T-cell (primary cell): ENCODE data around the gene GFM2. TPM values are rescaled to one million over a fixed set of nuclear protein-coding genes. Genes with fewer than 3 reads are reported as not detected.

Source experiments
- ATAC-seq, 4 experiments: fragments of 200-7000 bp in 3 of 4; fragments of 150-1000 bp in 1 of 4; cut with Tn5 transposase; replicated peaks in 1 of 4; 1 replicate in 3 of 4; 2 replicates in 1 of 4; pipeline ENCODE4 v1.10.0; 2021; ENCODE audit warnings: moderate library complexity in 3 of 4, mild to moderate bottlenecking in 2 of 4, moderate number of reproducible peaks in 1 of 4
- CTCF ChIA-PET, 2 donors: fragments of 300-600 bp; sonication (Branson Sonifier 250); formaldehyde crosslinking; loops; one replicate each; lab custom pipeline; 2022; ENCODE audit warnings: antibody characterized with exemption in 2 of 2; lab: Charles Lee
- POLR2A ChIA-PET, 2 donors: fragments of 300-600 bp; sonication (Branson Sonifier 250); formaldehyde crosslinking; loops; one replicate each; lab custom pipeline; 2022; ENCODE audit warnings: antibody characterized with exemption in 2 of 2; lab: Charles Lee
- DNase-seq, 35 experiments: peaks; one replicate each; pipeline versions ENCODE4 v3.0.0 to v3.0.0-alpha.2; 2013 to 2023
- H3K27ac ChIP-seq: one replicate; pipeline ENCODE4 v1.5.1; 2013; ENCODE audit warnings: low read length
- H3K27me3 ChIP-seq, 2 experiments: replicated peaks in 1 of 2; 1 replicate in 1 of 2; 2 replicates in 1 of 2; pipeline versions ENCODE4 v1.6.1 to v1.7.0; 2013; ENCODE audit warnings: low read length in 1 of 2, mixed read lengths in 1 of 2; ENCODE audit not compliant: control insufficient read depth in 2 of 2, insufficient read depth in 2 of 2; ENCODE audit errors: extremely low read depth in 1 of 2
- H3K36me3 ChIP-seq, 2 donors: 1 replicate in 1 of 2; 2 replicates in 1 of 2; pipeline versions ENCODE4 v1.6.1 to v1.7.0; 2013; ENCODE audit warnings: low read length in 1 of 2; ENCODE audit not compliant: control insufficient read depth in 2 of 2, insufficient read depth in 1 of 2; ENCODE audit errors: extremely low read depth in 1 of 2
- H3K4me1 ChIP-seq, 2 experiments: 1 replicate in 1 of 2; 2 replicates in 1 of 2; pipeline versions ENCODE4 v1.6.1 to v1.7.0; 2013; ENCODE audit warnings: low read length in 2 of 2, mixed read lengths in 1 of 2; ENCODE audit not compliant: insufficient read depth in 2 of 2, control insufficient read depth in 1 of 2; ENCODE audit errors: extremely low read depth in 1 of 2
- H3K4me3 ChIP-seq, 2 donors: 1 replicate in 1 of 2; 2 replicates in 1 of 2; pipeline versions ENCODE4 v1.5.1 to v1.7.0; 2013; ENCODE audit warnings: mild to moderate bottlenecking in 2 of 2, low read length in 1 of 2, moderate library complexity in 1 of 2; ENCODE audit not compliant: control insufficient read depth in 1 of 2; ENCODE audit errors: extremely low read depth in 1 of 2
- H3K9me3 ChIP-seq: 2 replicates; pipeline ENCODE4 v1.7.0; 2013
- H3K27ac Mint-ChIP-seq, 2 donors: one replicate each; pipeline ENCODE4 v1.8.0; 2020 to 2021; ENCODE audit warnings: mild to moderate bottlenecking in 2 of 2, mixed read lengths in 2 of 2
- H3K27me3 Mint-ChIP-seq, 2 donors: one replicate each; pipeline ENCODE4 v1.8.0; 2021 to 2022; ENCODE audit warnings: mixed read lengths in 2 of 2
- H3K36me3 Mint-ChIP-seq: one replicate; pipeline ENCODE4 v1.8.0; 2021; ENCODE audit warnings: mixed read lengths
- H3K4me1 Mint-ChIP-seq, 3 donors: one replicate each; pipeline ENCODE4 v1.8.0; 2020 to 2022; ENCODE audit warnings: mixed read lengths in 3 of 3, mild to moderate bottlenecking in 1 of 3
- H3K4me3 Mint-ChIP-seq, 3 donors: one replicate each; pipeline ENCODE4 v1.8.0; 2020 to 2022; ENCODE audit warnings: mild to moderate bottlenecking in 3 of 3, mixed read lengths in 3 of 3, moderate library complexity in 3 of 3
- H3K9me3 Mint-ChIP-seq, 3 donors: one replicate each; pipeline ENCODE4 v1.8.0; 2020 to 2022; ENCODE audit warnings: mixed read lengths in 3 of 3
- WGBS: methylation state at CpG from one replicate; pipeline ENCODE4 v1.1.5; 2013; ENCODE audit warnings: missing lambda C conversion rate; ENCODE audit not compliant: insufficient coverage; 5-methylcytosine and 5-hydroxymethylcytosine counted together
- total RNA-seq, 35 experiments: library from RNA in 6 of 35; stranded (reverse) in 6 of 35; fragments of 120-200 nt in 1 of 35; gene quantifications; one replicate each; pipeline versions ENCODE4 v1.2.1 to v1.2.4 and lab custom pipeline; 2013 to 2026

The GFM2 gene
- total RNA-seq, 5 donors from 2014 or later (not counting 1 experiment from before 2014, with no cell fraction given), result 13.7 to 21.8 (median 20.3) TPM

- no peak for DNase-seq
- Histone ChIP-seq H3K4me3 (no peak overlapping the region), H3K4me1 (no peaks in the 10 kb centered on the region), H3K9me3 (no peaks in the 10 kb centered on the region), H3K27ac (no peak overlapping the region), H3K27me3 (no peaks in the 10 kb centered on the region), H3K36me3 (peaks cover 0 to 38% of the 10 kb centered on the region in 2 donors)
- no peaks in the 10 kb centered on the region for H3K27me3 Mint-ChIP-seq
- no peak overlapping the region for H3K4me3 Mint-ChIP-seq
- no peak overlapping the region for H3K27ac Mint-ChIP-seq
- POLR2A ChIA-PET, result no interaction called here
- WGBS, result 97% methylated on average over 3 of the region's 4 CpGs
- ATAC-seq, result no peak
- peaks cover 38% of the 10 kb centered on the region for H3K36me3 Mint-ChIP-seq
- peaks cover 0 to 4% (median 4%) of the 10 kb centered on the region in 3 donors for H3K4me1 Mint-ChIP-seq
- CTCF ChIA-PET, result no interaction called here
- no peaks in the 10 kb centered on the region for H3K9me3 Mint-ChIP-seq
Observed at GRCh38 chr5:74693191-74693590, 73.7 kb downstream of the GFM2 start.

GRCh38 chr5:74686962-74687751 is 79.8 kb downstream of the GFM2 start:
- Histone ChIP-seq H3K4me3 (no peak overlapping the region), H3K9me3 (no peaks in the 10 kb centered on the region), H3K27ac (no peak overlapping the region), H3K36me3 (peaks cover 0 to 23% of the 10 kb centered on the region in 2 donors), H3K4me1 (peaks cover 2 to 21% of the 10 kb centered on the region in 2 experiments), H3K27me3 (no peaks in the 10 kb centered on the region)
- H3K4me1 Mint-ChIP-seq, result peaks cover 24 to 31% (median 26%) of the 10 kb centered on the region in 3 donors
- H3K9me3 Mint-ChIP-seq, result no peaks in the 10 kb centered on the region
- 92% methylated on average over 5 of the region's 5 CpGs for WGBS
- ChIA-PET CTCF (no interaction called here), POLR2A (no interaction called here)
- H3K27ac Mint-ChIP-seq, result peak overlapping the region; percentile 5 to 87
- peaks cover 15% of the 10 kb centered on the region for H3K36me3 Mint-ChIP-seq
- DNase-seq, result no peak
- no peaks in the 10 kb centered on the region for H3K27me3 Mint-ChIP-seq
- ATAC-seq, result no peak
- H3K4me3 Mint-ChIP-seq, result peak overlapping the region in 2 of 3 donors; percentile 82 to 88

- no peaks in the 10 kb centered on the region for H3K9me3 ChIP-seq
- ATAC-seq (no peak), DNase-seq (peak in 6 of 35 experiments; percentile 1 to 29 (median 12))
- peaks cover 15% of the 10 kb centered on the region for H3K36me3 Mint-ChIP-seq
- H3K4me1 Mint-ChIP-seq, result peaks cover 24 to 31% (median 26%) of the 10 kb centered on the region in 3 donors
- ChIA-PET POLR2A (interaction anchor here in 1 of 2 donors (0.6 kb wide), 1 partner anchor 645 kb away, joined by 15 read pairs; no protein-coding TSS in a partner anchor), CTCF (interaction anchor here in 1 of 2 donors (0.6 to 1.0 kb wide), 3 partner anchors 13 to 81 kb away, joined by 3 read pairs; partner anchors contain the start of genes GFM2 and NSA2)
- H3K9me3 Mint-ChIP-seq, result no peaks in the 10 kb centered on the region
- H3K36me3 ChIP-seq, result peaks cover 0 to 14% of the 10 kb centered on the region in 2 donors
- 59% methylated on average over 7 of the region's 10 CpGs for WGBS
- H3K27me3 ChIP-seq, result no peaks in the 10 kb centered on the region
- peak overlapping the region; percentile 74 to 87 for H3K27ac Mint-ChIP-seq
- H3K4me1 ChIP-seq, result peaks cover 2 to 21% of the 10 kb centered on the region in 2 experiments
- H3K27ac ChIP-seq, result peak overlapping the region; percentile 57
- H3K4me3 Mint-ChIP-seq, result peak overlapping the region; percentile 73 to 88 (median 82)
- H3K4me3 ChIP-seq, result peak overlapping the region; percentile 94
- H3K27me3 Mint-ChIP-seq, result no peaks in the 10 kb centered on the region
Observed at GRCh38 chr5:74685979-74686631, 80.8 kb downstream of the GFM2 start.

GRCh38 chr5:74684900-74685851 is 81.7 kb downstream of the GFM2 start, which contains the start of gene HEXB:
Gene HEXB (plus strand): TSS chr5:74685233. CDS start chr5:74685261, 28 bp downstream.
- H3K4me1 ChIP-seq, result peaks cover 2 to 21% of the 10 kb centered on the region in 2 experiments
- CTCF ChIA-PET, result interaction anchor here (0.6 to 1.0 kb wide), 4 partner anchors 12 to 82 kb away, joined by 3 to 4 read pairs (median 3); partner anchors contain the start of genes GFM2 (in 1 of the 2) and NSA2 (in 1 of the 2)
- DNase-seq, result peak; percentile 55 to 86 (median 72)
- H3K36me3 ChIP-seq, result peaks cover 0 to 9% of the 10 kb centered on the region in 2 donors
- Mint-ChIP-seq H3K4me3 (peak within 1 kb of the TSS; percentile 73 to 88 (median 82)), H3K9me3 (no peaks in the 10 kb centered on the region), H3K4me1 (peaks cover 24 to 31% (median 26%) of the 10 kb centered on the region in 3 donors), H3K27me3 (no peaks in the 10 kb centered on the region), H3K36me3 (peaks cover 9% of the 10 kb centered on the region), H3K27ac (peak within 1 kb of the TSS; percentile 74 to 87)
- peak within 1 kb of the TSS; percentile 57 for H3K27ac ChIP-seq
- H3K4me3 ChIP-seq, result peak within 1 kb of the TSS; percentile 94
- POLR2A ChIA-PET, result interaction anchor here (0.6 kb wide), 2 partner anchors 68 to 236 kb away, joined by 3 read pairs; no protein-coding TSS in a partner anchor
- H3K9me3 ChIP-seq, result no peaks in the 10 kb centered on the region
- 5% methylated on average over 61 of the region's 78 CpGs for WGBS
- H3K27me3 ChIP-seq, result no peaks in the 10 kb centered on the region
- ATAC-seq, result peak; percentile 90 to 96 (median 94)

GRCh38 chr5:74679966-74680365 is 87.0 kb downstream of the GFM2 start:
- peaks cover 4% of the 10 kb centered on the region in 2 donors for H3K27me3 Mint-ChIP-seq
- no peak overlapping the region for H3K27ac Mint-ChIP-seq
- no peaks in the 10 kb centered on the region for H3K9me3 Mint-ChIP-seq
- H3K36me3 Mint-ChIP-seq, result no peaks in the 10 kb centered on the region
- no CpG with 5 or more reads among the region's 4 CpGs for WGBS
- H3K4me3 Mint-ChIP-seq, result no peak overlapping the region
- ATAC-seq, result no peak
- no peak overlapping the region for H3K4me3 ChIP-seq
- peaks cover 0 to 6% (median 4%) of the 10 kb centered on the region in 3 donors for H3K4me1 Mint-ChIP-seq
- no peaks in the 10 kb centered on the region for H3K36me3 ChIP-seq
- H3K9me3 ChIP-seq, result no peaks in the 10 kb centered on the region
- H3K27me3 ChIP-seq, result peaks cover 0 to 2% of the 10 kb centered on the region in 2 experiments
- peaks cover 0 to 9% of the 10 kb centered on the region in 2 experiments for H3K4me1 ChIP-seq
- ChIA-PET CTCF (no interaction called here), POLR2A (no interaction called here)
- H3K27ac ChIP-seq, result no peak overlapping the region
- no peak for DNase-seq
